Measurements from ENCODE around the gene HOXD11.

DNA sequence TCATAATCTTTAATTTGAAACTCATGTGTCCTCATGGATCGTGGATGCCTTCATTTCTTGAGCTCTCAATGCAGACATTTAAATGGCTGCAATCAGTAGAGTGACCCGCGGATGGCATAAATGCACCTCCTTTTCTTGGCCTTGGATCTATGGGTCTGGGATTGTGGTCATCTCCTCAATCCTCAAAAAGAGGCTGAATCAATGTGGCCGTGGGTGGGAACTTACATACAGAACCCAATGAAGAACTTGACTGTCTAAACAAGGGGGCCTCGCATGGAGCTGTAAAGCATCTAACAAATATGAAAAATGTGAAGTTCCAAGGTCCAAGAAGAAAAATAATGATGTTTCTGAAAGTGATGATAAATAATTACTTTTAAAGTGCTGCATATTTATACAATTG lies 11.7 kb upstream of the HOXD11 start:
- no peak for TF ChIP-seq POLR2A (IDR thresholded peaks at IDR 0.05; ENCODE audit: low read depth, low read length)
- TF ChIP-seq, protein P1, sequence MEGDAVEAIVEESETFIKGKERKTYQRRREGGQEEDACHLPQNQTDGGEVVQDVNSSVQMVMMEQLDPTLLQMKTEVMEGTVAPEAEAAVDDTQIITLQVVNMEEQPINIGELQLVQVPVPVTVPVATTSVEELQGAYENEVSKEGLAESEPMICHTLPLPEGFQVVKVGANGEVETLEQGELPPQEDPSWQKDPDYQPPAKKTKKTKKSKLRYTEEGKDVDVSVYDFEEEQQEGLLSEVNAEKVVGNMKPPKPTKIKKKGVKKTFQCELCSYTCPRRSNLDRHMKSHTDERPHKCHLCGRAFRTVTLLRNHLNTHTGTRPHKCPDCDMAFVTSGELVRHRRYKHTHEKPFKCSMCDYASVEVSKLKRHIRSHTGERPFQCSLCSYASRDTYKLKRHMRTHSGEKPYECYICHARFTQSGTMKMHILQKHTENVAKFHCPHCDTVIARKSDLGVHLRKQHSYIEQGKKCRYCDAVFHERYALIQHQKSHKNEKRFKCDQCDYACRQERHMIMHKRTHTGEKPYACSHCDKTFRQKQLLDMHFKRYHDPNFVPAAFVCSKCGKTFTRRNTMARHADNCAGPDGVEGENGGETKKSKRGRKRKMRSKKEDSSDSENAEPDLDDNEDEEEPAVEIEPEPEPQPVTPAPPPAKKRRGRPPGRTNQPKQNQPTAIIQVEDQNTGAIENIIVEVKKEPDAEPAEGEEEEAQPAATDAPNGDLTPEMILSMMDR (IDR thresholded peaks at IDR 0.05; ENCODE audit: extremely low read depth in 1 of 2, insufficient read depth in 1 of 2, low read depth in 1 of 2, low read length in 2 of 2), result no peak
- no peak for TF ChIP-seq POLR2AphosphoS5 (IDR thresholded peaks at IDR 0.05; ENCODE audit: insufficient read depth, low read depth, low read length)
- TF ChIP-seq MYC (IDR thresholded peaks at IDR 0.05; ENCODE audit: low read depth, low read length), result no peak
- TF ChIP-seq GATA2 (IDR thresholded peaks at IDR 0.05; ENCODE audit: insufficient read depth, insufficient read length, low read depth, low read length), result no peak
- TF ChIP-seq, protein P2, sequence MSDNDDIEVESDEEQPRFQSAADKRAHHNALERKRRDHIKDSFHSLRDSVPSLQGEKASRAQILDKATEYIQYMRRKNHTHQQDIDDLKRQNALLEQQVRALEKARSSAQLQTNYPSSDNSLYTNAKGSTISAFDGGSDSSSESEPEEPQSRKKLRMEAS (IDR thresholded peaks at IDR 0.05; ENCODE audit: insufficient read depth, insufficient read length), result no peak
- no peak for TF ChIP-seq EZH2 (IDR thresholded peaks at IDR 0.05; ENCODE audit: borderline replicate concordance, low read depth, low read length, severe bottlenecking)
- TF ChIP-seq JUN (IDR thresholded peaks at IDR 0.05; ENCODE audit: borderline replicate concordance, insufficient read depth, insufficient read length, low read depth), result no peak
- no peak for TF ChIP-seq FOS (IDR thresholded peaks at IDR 0.05; ENCODE audit: borderline replicate concordance, insufficient read depth, low read length)

Measured in endothelial cell of umbilical vein (primary cell).